GM23248 (cell line): Measurements from ENCODE around the gene C2orf69.

ENCODE experiments used
- EZH2 ChIP-seq: fragments of 200-600 bp; sonication (generic); IDR thresholded peaks from 2 replicates; pipeline ENCODE4 v1.6.1; 2018; ENCODE audit warnings: antibody characterized with exemption, mild to moderate bottlenecking; ENCODE audit not compliant: insufficient read depth, poor library complexity, severe bottlenecking
- EZH2phosphoT487 ChIP-seq: fragments of 200-600 bp; sonication (generic); IDR thresholded peaks from 2 replicates; pipeline ENCODE4 v1.6.1; 2018; ENCODE audit warnings: antibody characterized with exemption, moderate library complexity, mild to moderate bottlenecking, low read depth; ENCODE audit not compliant: insufficient read depth

DNA sequence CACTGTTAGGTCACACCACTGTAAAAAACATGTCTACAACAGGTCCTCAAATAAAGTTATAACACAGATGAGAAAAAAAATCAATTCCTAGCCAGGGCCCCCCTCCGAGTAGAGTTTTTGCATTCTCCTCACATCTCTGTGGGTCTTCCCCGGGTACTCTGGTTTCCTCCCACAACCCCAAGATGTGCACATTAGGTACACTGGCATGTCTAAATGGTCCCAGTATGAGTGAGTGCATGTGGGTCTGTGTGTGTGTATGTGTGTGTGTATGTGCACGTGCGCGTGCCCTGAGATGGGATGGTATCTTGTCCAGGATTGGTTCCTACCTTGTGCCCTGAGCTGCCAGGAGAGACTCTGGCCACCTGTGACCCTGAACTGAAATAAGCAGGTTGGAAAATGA is 39.3 kb downstream of the C2orf69 start:
- TF ChIP-seq EZH2 = no peak
- TF ChIP-seq EZH2phosphoT487 = no peak
